Right lobe of liver (tissue), 6 donors: ENCODE results near the gene COL4A1. TPM values are rescaled to one million over a fixed set of nuclear protein-coding genes. Genes with fewer than 3 reads are reported as not detected.

ENCODE experiments used
- ATAC-seq, 4 donors: fragments of 200-7000 bp; cut with Tn5 transposase; one replicate each; pipeline ENCODE4 v1.9.1; 2020; ENCODE audit warnings: mild to moderate bottlenecking in 4 of 4, moderate library complexity in 4 of 4
- DNase-seq, 3 donors: peaks; one replicate each; pipeline ENCODE4 v3.0.0-alpha.2; 2020
- H3K27ac ChIP-seq, 3 donors: fragments of 200-600 bp; one replicate each; pipeline ENCODE4 v1.8.0; 2022
- H3K27me3 ChIP-seq, 2 donors: fragments of 200-600 bp; one replicate each; pipeline ENCODE4 v1.8.0; 2022
- H3K36me3 ChIP-seq, 4 donors: fragments of 200-600 bp; sonication (generic) in 1 of 4; one replicate each; pipeline versions ENCODE4 v1.5.1 to v1.8.0; 2017 to 2022; ENCODE audit warnings: control low read depth in 1 of 4
- H3K4me1 ChIP-seq, 4 donors: fragments of 200-600 bp; sonication (generic) in 1 of 4; one replicate each; pipeline versions ENCODE4 v1.5.1 to v1.8.0; 2017 to 2022; ENCODE audit warnings: control low read depth in 1 of 4
- H3K4me3 ChIP-seq, 3 donors: fragments of 200-600 bp; one replicate each; pipeline ENCODE4 v1.8.0; 2022
- H3K9me3 ChIP-seq, 4 donors: fragments of 200-600 bp; sonication (generic) in 1 of 4; one replicate each; pipeline versions ENCODE4 v1.5.1 to v1.8.0; 2017 to 2022; ENCODE audit warnings: control low read depth in 1 of 4
- POLR2A ChIP-seq: fragments of 450-650 bp; IDR thresholded peaks from one replicate; pipeline ENCODE4 v1.6.1; 2017; ENCODE audit warnings: antibody characterized with exemption, mild to moderate bottlenecking
- WGBS: methylation state at CpG from one replicate; pipeline ENCODE4 v1.1.6; 2018; ENCODE audit warnings: low coverage, low lambda C conversion rate; ENCODE audit not compliant: insufficient coverage; ENCODE audit errors: missing lambda C conversion rate; 5-methylcytosine and 5-hydroxymethylcytosine counted together
- intact Hi-C, 2 donors: fragments of 100-400 bp; cut with DNase I; formaldehyde crosslinking; loops; one replicate each; pipeline versions ENCODE4 v1.11.2 to v1.14.1; 2022
- total RNA-seq, 6 experiments: library from RNA; depleted of rRNA in 2 of 6; stranded (reverse); fragments of >200 nt in 2 of 6; fragmentation: NEBNext Ultra II Directional in 3 of 6; extraction: Animal tissue kit (Norgen Biotek cat#: 25700) in 3 of 6; gene quantifications; one replicate each; pipeline versions ENCODE4 v1.1.0 to v1.2.4, GENCODE V29; 2016 to 2023
- TF ChIP-seq, protein P1 (sequence below), 4 donors: fragments of 200-600 bp in 3 of 4; fragments of 450-650 bp in 1 of 4; IDR thresholded peaks; one replicate each; pipeline versions ENCODE4 v1.5.1 to v1.8.0; 2016 to 2022; ENCODE audit warnings: antibody characterized with exemption in 4 of 4, mild to moderate bottlenecking in 2 of 4
- donor health status: DM: no; HTN: yes; CAD: no.
- donor health status: DM: no; HTN: no; CAD: no.
- donor health status: DM: no; HTN: no; CAD: no.
- donor health status: DM: no; HTN: yes; CAD: no.
- donor health status: DM: no; HTN: yes; CAD: no.

Gene COL4A1
- total RNA-seq, 6 experiments from 2014 or later, result 8.0 to 89.8 (median 41.1) TPM

- Histone ChIP-seq H3K27me3 (no peaks in the 10 kb centered on the region), H3K27ac (no peak overlapping the region), H3K9me3 (no peaks in the 10 kb centered on the region), H3K36me3 (no peaks in the 10 kb centered on the region), H3K4me3 (no peak overlapping the region), H3K4me1 (no peaks in the 10 kb centered on the region)
- intact Hi-C loops, result loop anchor here in 1 of 2 donors (10.0 kb wide), 1 partner anchor 187 kb away; no protein-coding TSS in a partner anchor
- no peak for TF ChIP-seq POLR2A
- TF ChIP-seq, protein P1, sequence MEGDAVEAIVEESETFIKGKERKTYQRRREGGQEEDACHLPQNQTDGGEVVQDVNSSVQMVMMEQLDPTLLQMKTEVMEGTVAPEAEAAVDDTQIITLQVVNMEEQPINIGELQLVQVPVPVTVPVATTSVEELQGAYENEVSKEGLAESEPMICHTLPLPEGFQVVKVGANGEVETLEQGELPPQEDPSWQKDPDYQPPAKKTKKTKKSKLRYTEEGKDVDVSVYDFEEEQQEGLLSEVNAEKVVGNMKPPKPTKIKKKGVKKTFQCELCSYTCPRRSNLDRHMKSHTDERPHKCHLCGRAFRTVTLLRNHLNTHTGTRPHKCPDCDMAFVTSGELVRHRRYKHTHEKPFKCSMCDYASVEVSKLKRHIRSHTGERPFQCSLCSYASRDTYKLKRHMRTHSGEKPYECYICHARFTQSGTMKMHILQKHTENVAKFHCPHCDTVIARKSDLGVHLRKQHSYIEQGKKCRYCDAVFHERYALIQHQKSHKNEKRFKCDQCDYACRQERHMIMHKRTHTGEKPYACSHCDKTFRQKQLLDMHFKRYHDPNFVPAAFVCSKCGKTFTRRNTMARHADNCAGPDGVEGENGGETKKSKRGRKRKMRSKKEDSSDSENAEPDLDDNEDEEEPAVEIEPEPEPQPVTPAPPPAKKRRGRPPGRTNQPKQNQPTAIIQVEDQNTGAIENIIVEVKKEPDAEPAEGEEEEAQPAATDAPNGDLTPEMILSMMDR (IDR thresholded peaks at IDR 0.05), result no peak
- ATAC-seq, result no peak
- 44% methylated on average over 3 of the region's 3 CpGs for WGBS
- no peak for DNase-seq
These were observed 79.5 kb downstream of the COL4A1 start for GRCh38 chr13:110227416-110227815.

DNA sequence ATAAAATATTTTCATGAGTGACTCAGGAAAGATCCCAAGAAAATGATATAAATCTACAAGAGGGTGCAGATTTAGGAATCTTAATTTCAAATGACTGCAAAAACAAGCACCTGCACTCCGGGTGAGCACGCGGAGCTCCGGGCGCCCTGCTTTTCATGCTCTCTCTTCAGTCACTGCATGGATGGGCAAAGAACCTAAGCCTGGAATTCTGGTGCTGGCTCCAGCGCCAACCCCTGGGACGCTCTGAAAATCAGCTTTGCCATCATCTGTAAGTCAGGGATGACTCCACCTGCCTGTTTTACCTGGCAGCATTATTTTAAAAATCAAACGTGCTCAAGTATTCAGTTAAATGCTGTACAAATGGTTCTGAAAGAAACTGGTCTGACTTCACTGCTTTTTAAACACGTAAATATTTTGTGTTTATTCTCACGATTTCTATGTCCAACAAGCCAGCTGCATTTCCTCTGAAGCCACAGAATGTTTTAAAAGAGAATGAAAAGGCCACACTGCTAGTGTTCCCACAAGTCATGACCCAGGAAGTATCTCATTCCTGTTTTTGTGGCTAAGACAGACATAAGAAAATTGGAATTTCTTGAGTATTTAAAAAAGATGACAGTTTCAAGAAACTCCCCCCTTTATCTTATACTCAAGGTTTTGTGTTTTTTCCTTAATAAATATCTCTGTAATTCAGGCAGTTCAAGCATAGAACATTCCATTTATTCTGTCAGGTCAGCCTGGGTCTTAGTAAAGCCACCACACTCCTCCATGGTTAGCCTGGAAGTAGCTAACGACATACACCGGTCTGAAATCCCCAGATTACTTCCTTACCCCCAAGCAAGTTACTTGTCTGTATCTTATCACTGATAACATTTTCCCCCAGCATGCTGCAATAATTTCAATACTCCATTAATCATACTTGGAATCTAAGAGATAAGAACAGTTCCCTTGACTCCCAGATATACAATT lies 81.1 kb downstream of the COL4A1 start:
- no peak for DNase-seq
- WGBS, result 62% methylated on average over 10 of the region's 12 CpGs

GRCh38 chr13:110225003-110225402 lies 82.0 kb downstream of the COL4A1 start:
- WGBS, result 63% methylated on average over 7 of the region's 11 CpGs
- ATAC-seq (no peak), DNase-seq (no peak)
- Histone ChIP-seq H3K36me3 (no peaks in the 10 kb centered on the region), H3K4me3 (no peak overlapping the region), H3K4me1 (no peaks in the 10 kb centered on the region), H3K9me3 (no peaks in the 10 kb centered on the region), H3K27ac (peak overlapping the region in 1 of 3 donors; percentile 44), H3K27me3 (no peaks in the 10 kb centered on the region)
- intact Hi-C loops, result loop anchor here in 1 of 2 donors (10.0 kb wide), 1 partner anchor 190 kb away; no protein-coding TSS in a partner anchor
- TF ChIP-seq, protein P1 (IDR thresholded peaks at IDR 0.05), result no peak
- TF ChIP-seq POLR2A, result no peak

More for the DNA sequence above, 81.1 kb downstream of the COL4A1 start:
- intact Hi-C loops, result loop anchor here in 1 of 2 donors (10.0 kb wide), 1 partner anchor 189 kb away; no protein-coding TSS in a partner anchor
- Histone ChIP-seq H3K27me3 (no peaks in the 10 kb centered on the region), H3K4me3 (no peak overlapping the region), H3K27ac (peak overlapping the region in 2 of 3 donors; percentile 0 to 44), H3K4me1 (no peaks in the 10 kb centered on the region), H3K9me3 (no peaks in the 10 kb centered on the region), H3K36me3 (no peaks in the 10 kb centered on the region)
- no peak for TF ChIP-seq POLR2A
- ATAC-seq, result peak in 3 of 4 donors; percentile 18 to 44 (median 19)

DNA sequence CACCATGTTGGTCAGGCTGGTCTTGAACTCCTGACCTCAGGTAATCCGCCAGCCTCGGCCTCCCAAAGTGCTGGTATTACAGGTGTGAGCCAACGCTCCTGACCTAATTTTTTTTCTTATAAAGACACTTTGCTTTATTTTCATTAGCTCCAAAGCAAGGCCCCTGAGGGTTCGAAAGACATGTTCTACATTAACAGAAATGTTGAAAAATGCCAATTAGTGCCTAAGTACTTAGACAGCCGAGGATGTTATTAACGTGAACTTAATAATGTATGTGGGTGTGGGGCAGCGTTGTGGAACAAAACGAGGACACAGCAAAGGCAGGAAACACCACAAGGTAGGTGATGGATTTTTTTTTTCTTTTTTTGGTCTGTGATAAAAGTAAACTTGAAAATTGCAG lies 82.4 kb downstream of the COL4A1 start:
- H3K36me3 ChIP-seq, result no peaks in the 10 kb centered on the region
- no peak for DNase-seq
- H3K4me1 ChIP-seq, result no peaks in the 10 kb centered on the region
- no peak overlapping the region for H3K4me3 ChIP-seq
- no peaks in the 10 kb centered on the region for H3K9me3 ChIP-seq
- 57% methylated on average over 8 of the region's 8 CpGs for WGBS
- ATAC-seq, result no peak
- TF ChIP-seq POLR2A, result no peak
- TF ChIP-seq, protein P1 (IDR thresholded peaks at IDR 0.05), result no peak
- intact Hi-C loops, result loop anchor here in 1 of 2 donors (10.0 kb wide), 1 partner anchor 190 kb away; no protein-coding TSS in a partner anchor
- H3K27ac ChIP-seq, result no peak overlapping the region
- no peaks in the 10 kb centered on the region for H3K27me3 ChIP-seq
